ENCODE data around the gene SUGP1.

DNA sequence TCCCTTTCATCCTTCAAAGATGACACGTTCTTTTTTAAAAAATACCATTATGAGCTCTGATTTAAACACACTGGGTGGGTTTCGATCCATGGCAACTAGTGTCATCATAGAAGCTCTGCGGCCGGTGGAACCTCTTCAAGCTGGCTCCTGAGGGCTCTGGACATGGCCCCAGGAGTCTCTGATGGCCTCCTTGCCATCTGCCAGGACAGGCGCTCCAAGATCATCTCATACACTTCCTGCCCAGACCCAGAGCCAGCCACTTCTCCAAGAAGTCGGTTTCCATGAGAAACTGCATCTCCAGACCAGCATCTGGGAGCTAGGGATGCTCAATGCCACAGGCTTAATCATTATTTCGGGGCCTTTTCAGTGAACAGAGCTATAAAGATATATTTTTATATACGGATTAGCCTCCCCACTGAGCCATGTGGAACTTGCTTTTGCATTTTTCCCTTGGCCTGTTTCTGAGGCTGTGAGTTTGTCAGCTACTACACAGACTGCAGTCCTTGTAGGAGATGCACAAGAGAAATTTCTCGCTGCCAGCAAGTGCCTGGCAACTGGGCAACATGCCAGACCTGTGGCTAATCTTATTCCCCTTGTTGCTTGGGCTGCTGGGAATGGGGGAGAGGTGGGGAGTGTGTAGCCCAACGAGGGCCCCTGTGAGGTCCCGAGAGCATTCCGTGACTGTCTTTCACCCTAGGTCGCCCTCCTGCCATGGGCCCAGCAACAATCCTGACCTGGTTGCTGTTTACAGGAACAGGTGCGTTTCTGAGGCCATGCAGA, 15.9 kb downstream of the SUGP1 start:
- TF ChIP-seq, protein P1, sequence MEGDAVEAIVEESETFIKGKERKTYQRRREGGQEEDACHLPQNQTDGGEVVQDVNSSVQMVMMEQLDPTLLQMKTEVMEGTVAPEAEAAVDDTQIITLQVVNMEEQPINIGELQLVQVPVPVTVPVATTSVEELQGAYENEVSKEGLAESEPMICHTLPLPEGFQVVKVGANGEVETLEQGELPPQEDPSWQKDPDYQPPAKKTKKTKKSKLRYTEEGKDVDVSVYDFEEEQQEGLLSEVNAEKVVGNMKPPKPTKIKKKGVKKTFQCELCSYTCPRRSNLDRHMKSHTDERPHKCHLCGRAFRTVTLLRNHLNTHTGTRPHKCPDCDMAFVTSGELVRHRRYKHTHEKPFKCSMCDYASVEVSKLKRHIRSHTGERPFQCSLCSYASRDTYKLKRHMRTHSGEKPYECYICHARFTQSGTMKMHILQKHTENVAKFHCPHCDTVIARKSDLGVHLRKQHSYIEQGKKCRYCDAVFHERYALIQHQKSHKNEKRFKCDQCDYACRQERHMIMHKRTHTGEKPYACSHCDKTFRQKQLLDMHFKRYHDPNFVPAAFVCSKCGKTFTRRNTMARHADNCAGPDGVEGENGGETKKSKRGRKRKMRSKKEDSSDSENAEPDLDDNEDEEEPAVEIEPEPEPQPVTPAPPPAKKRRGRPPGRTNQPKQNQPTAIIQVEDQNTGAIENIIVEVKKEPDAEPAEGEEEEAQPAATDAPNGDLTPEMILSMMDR (IDR thresholded peaks at IDR 0.05; ENCODE audit: poor library complexity): no peak
- no peak for TF ChIP-seq EZH2 (IDR thresholded peaks at IDR 0.05; ENCODE audit: borderline replicate concordance)
- TF ChIP-seq EZH2phosphoT487 (IDR thresholded peaks at IDR 0.05; ENCODE audit: low read depth, severe bottlenecking, unreplicated experiment): no peak
